ENCODE measurements around the gene NAA50. TPM values are rescaled to one million over a fixed set of nuclear protein-coding genes. Genes with fewer than 3 reads are reported as not detected.

The NAA50 gene
- total RNA-seq, 1 experiment from 2014 or later: 268 TPM

- no TSS peak for BruUV-seq (replicated peaks)
- no peaks in the 10 kb centered on the region for H3K27me3 ChIP-seq (replicated peaks; ENCODE audit: insufficient read depth, low read depth, low read length, poor library complexity)
- POLR2A ChIA-PET (ENCODE audit: low non-redundant PET): no interaction called here
Measured at GRCh38 chr3:113771993-113772392, 25.9 kb upstream of the NAA50 start.

GRCh38 chr3:113769551-113769950 lies 23.5 kb upstream of the NAA50 start:
- Histone ChIP-seq H3K36me3 (ENCODE audit: insufficient read depth, low read length, poor library complexity, severe bottlenecking) (no peaks in the 10 kb centered on the region), H3K9me3 (ENCODE audit: low read depth, low read length, poor library complexity, severe bottlenecking) (no peaks in the 10 kb centered on the region), H3K27me3 (replicated peaks; ENCODE audit: insufficient read depth, low read depth, low read length, poor library complexity) (no peaks in the 10 kb centered on the region), H3K4me1 (ENCODE audit: insufficient read depth, low read length, poor library complexity, severe bottlenecking) (peaks cover 19% of the 10 kb centered on the region), H3K27ac (ENCODE audit: low read depth, low read length, poor library complexity, severe bottlenecking) (no peak overlapping the region), H3K4me3 (ENCODE audit: low read depth, low read length, poor library complexity, severe bottlenecking) (no peak overlapping the region)
- POLR2A ChIA-PET (ENCODE audit: low non-redundant PET): no interaction called here
- TF ChIP-seq CTCF (conservative IDR thresholded peaks at IDR 0.05; ENCODE audit: low read depth, low read length) (no peak), EZH2 (IDR thresholded peaks at IDR 0.05; ENCODE audit: borderline replicate concordance, low read depth, low read length, poor library complexity, severe bottlenecking) (no peak)
- peak; percentile 22 for DNase-seq (ENCODE audit: low spot score)
- intact Hi-C loops (cut with micrococcal nuclease; ENCODE audit: unreplicated experiment): no loop called here
- BruUV-seq (replicated peaks): no TSS peak
- CTCF ChIA-PET: no interaction called here

More at GRCh38 chr3:113771993-113772392, 25.9 kb upstream of the NAA50 start:
- no peaks in the 10 kb centered on the region for H3K9me3 ChIP-seq (ENCODE audit: low read depth, low read length, poor library complexity, severe bottlenecking)
- peaks cover 19% of the 10 kb centered on the region for H3K4me1 ChIP-seq (ENCODE audit: insufficient read depth, low read length, poor library complexity, severe bottlenecking)
- no peak for TF ChIP-seq EZH2 (IDR thresholded peaks at IDR 0.05; ENCODE audit: borderline replicate concordance, low read depth, low read length, poor library complexity, severe bottlenecking)
- TF ChIP-seq CTCF (conservative IDR thresholded peaks at IDR 0.05; ENCODE audit: low read depth, low read length): no peak
- CTCF ChIA-PET: no interaction called here
- H3K27ac ChIP-seq (ENCODE audit: low read depth, low read length, poor library complexity, severe bottlenecking): no peak overlapping the region
- H3K36me3 ChIP-seq (ENCODE audit: insufficient read depth, low read length, poor library complexity, severe bottlenecking): no peaks in the 10 kb centered on the region
- H3K4me3 ChIP-seq (ENCODE audit: low read depth, low read length, poor library complexity, severe bottlenecking): no peak overlapping the region
- intact Hi-C loops (cut with micrococcal nuclease; ENCODE audit: unreplicated experiment): no loop called here
- no peak for DNase-seq (ENCODE audit: low spot score)

GRCh38 chr3:113764698-113765097 lies 18.6 kb upstream of the NAA50 start:
- no peak for DNase-seq (ENCODE audit: low spot score)
- CTCF ChIA-PET: no interaction called here
- intact Hi-C loops (cut with micrococcal nuclease; ENCODE audit: unreplicated experiment): no loop called here
- Histone ChIP-seq H3K27ac (ENCODE audit: low read depth, low read length, poor library complexity, severe bottlenecking) (no peak overlapping the region), H3K9me3 (ENCODE audit: low read depth, low read length, poor library complexity, severe bottlenecking) (no peaks in the 10 kb centered on the region), H3K27me3 (replicated peaks; ENCODE audit: insufficient read depth, low read depth, low read length, poor library complexity) (no peaks in the 10 kb centered on the region), H3K4me1 (ENCODE audit: insufficient read depth, low read length, poor library complexity, severe bottlenecking) (peaks cover 9% of the 10 kb centered on the region), H3K36me3 (ENCODE audit: insufficient read depth, low read length, poor library complexity, severe bottlenecking) (no peaks in the 10 kb centered on the region), H3K4me3 (ENCODE audit: low read depth, low read length, poor library complexity, severe bottlenecking) (no peak overlapping the region)
- POLR2A ChIA-PET (ENCODE audit: low non-redundant PET): no interaction called here
- BruUV-seq (replicated peaks): no TSS peak
- TF ChIP-seq EZH2 (IDR thresholded peaks at IDR 0.05; ENCODE audit: borderline replicate concordance, low read depth, low read length, poor library complexity, severe bottlenecking) (no peak), CTCF (conservative IDR thresholded peaks at IDR 0.05; ENCODE audit: low read depth, low read length) (no peak)
